HG02938 (cell line): ENCODE data around the gene DGCR8.
"Not testable (repeated sequence)": the region's sequence is repeated elsewhere in the genome, so short reads cannot be mapped to it uniquely, and the experiment has no call there.

Experiments used
- ATAC-seq: cut with Tn5 transposase; IDR thresholded peaks from one replicate; pipeline ENCODE4 v1.9.1; 2021; ENCODE audit warnings: mild to moderate bottlenecking, moderate library complexity; ENCODE audit not compliant: unreplicated experiment

Gene DGCR8

DNA sequence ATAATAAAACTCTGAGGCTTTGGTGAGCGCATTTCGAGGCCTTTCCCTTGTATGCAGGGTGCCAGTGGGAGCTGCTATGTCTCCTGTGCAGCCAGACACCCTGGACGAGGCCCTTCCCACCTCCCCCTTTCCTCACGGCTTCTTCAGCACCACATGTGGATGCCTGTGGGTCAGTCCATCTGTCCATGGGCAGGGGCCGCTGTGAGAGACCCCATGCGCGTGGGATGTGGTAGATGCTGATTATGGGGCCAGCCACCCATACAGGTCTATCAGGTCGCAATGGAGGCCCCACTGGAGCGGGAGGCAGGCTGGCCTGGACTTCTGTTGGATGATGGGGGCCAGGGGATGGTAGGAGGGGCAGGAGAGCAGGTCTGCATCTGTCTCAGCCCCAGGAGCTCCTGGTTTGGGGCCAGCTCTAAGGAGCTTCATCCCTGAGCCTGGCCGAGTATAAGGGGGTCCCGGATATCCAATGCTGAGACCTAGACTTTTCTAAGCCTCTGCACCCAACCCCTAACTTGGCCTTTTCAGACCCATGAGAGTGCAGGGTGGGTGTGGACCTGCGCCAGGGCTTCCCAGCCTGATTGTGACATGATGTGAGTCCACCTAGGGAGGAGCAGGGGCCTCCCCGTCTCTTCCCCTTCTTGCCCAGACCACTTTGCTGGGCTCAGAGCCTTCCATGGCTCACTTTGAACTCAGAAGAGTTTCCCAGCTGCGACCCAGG, 14.0 kb upstream of the DGCR8 start:
- ATAC-seq, result no peak

DNA sequence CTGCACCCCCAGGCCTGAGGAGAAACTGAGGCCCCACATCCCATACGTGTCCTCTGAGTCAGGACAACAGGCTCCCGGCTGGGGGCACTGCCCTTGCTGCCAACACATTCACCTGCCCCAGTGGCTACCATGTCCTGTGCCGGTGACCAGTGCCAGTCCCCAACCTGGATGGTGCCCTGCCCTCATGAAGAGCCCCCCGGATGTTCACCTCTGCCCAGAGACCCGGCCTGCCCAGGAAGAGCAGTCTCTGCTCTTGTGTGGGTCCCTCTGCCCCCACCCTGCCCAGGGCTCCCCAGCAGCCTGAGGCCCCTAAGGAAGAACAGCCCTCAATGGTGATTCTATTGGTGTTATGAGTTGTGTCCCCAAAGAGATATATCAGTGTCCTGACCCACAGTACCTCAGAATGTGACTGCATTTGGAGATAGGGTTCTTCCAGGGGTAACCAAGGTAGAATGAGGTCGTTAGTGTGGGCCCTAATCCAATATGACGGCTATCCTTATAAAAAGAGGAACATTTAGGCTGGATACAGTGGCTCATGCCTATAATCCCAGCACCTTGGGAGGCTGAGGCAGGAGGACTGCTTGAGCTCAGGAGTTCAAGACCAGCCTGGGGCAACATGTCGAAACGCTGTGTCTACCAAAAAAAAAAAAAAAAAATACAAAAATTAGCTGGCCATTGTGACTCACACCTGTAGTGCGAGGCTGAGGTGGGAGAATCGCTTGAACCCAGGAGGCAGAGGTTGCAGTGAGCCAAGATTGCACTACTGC, 13.2 kb upstream of the DGCR8 start:
- ATAC-seq, result no peak

DNA sequence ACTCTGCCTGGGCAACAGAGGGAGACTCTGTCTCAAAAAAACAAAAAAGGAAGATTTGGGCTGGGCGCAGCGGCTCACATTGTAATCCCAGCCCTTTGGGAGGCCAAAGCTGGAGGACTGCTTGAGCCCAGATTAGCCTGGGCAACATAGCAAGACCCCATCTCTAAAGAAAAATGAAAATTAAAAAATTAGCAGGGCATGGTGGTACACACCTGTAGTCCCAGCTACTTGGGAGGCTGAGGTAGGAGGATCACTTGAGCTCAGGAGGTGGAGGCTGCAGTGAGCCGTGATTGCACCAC, 12.7 kb upstream of the DGCR8 start:
- ATAC-seq, result not testable (repeated sequence)

DNA sequence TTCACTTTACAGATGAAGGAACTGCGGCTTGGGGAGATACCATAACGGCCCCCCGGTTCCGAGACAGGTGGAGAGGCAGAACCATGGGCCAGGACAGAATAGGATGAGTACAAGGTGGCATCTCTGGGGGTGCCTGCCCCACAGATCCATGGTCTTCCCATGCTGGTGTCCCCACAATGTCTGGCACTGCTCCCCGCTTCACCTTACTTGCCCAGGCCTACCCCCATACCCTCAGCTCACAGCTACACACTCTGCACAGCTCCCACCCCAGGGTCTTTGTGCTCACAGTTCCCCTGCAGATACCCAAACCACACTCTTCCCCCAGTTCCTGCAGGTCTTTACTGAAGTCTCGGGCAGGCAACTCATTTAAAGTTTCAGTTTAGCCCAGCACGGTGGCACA, 11.4 kb upstream of the DGCR8 start:
- ATAC-seq, result no peak

DNA sequence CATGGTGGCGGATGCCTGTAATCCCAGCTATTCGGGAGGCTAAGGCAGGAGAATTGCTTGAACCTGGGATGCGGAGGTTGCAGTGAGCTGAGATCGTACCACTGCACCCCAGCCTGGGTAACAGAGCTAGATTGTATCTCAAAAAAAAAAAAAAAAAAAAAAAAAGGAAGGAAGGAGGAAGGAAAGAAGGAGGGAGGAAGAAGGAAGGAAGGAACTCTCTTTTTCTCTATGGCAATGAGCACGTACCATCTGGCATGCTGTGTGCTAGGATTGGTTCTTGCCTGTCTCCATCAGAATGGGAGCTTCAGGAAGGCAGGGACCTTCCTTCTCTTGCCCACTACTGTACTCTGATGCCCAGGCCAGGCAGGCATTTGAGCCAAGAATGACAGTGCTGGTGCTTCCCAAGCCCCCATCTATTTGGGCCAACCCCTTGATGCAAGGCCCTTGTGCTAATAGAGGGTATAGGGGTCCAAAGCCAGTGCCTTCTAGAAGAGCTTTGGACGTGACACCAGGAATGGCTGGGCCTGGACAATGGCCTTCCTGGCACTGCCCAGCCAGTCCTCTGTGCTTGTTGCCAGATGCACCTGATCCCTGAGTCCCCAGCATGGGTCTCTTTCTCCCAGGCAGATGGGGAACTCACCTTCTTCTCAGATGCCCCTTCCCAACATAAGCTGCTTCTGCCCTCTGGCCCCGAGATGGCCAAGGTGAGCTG, 10.6 kb upstream of the DGCR8 start:
- no peak for ATAC-seq

DNA sequence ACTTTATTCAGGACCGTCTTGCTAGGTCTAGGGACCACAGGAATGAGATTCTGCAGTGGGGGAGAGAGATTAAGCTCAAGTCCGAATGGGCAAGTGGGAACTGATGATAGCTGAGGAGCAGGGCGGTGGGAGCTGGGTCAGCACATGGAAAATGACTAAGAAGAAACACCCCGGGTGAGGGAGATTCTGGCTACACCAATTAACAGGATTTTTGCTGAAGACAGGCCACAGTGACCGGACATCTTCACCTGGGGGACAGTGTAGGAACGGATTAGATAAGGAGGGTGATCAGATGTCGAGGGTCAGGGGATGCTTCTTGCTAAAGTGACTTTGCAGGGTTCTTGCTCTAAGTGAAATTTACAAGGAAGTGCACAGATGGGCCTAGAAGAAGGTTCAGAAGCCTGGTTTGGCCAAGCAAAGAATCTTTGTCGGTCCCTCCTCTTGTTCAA, 8.5 kb upstream of the DGCR8 start:
- ATAC-seq, result no peak

DNA sequence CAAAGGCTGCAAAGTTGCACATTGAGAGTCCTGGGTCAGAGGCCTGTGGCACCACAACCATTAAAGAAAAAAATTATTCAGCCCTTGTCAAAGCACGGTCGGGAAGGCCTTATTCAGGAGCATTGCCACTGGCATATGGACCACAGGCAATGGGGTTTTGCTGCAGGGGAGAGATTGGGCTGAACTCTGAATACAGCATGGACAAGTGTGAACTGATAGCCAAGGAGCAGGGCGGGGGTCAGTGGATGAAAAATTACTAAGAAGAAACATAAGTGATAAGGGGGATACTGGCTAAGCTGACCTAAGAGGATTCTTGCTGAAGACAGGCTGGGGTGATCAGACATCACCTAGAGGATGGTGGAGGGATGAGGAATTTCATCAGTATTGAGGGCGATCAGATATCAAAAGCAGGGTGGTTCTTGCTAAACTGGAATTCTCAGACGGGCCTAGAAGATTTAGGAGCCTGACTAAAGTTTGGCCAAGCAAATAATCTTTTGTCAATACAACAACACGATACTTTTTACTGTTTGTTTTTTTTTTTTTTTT, 3.3 kb upstream of the DGCR8 start:
- no peak for ATAC-seq

DNA sequence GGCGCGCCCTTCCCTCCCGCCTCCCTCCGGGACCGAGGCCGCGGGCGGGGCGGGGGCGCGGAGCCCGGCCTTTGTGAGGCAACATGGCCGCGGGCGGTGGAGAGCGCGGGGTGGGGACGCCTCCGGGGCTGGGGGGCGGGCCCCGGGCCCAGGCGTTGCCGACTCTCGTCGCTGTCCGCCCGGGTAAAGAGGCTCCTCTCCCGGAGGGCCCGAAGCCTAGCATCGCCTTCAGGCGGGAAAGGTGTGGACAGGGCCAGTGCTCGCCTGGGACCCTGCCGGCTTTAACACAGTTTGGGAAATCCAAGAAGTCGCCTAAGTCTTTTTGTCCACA, 369 bp downstream of the DGCR8 start:
- ATAC-seq, result peak; percentile 47

DNA sequence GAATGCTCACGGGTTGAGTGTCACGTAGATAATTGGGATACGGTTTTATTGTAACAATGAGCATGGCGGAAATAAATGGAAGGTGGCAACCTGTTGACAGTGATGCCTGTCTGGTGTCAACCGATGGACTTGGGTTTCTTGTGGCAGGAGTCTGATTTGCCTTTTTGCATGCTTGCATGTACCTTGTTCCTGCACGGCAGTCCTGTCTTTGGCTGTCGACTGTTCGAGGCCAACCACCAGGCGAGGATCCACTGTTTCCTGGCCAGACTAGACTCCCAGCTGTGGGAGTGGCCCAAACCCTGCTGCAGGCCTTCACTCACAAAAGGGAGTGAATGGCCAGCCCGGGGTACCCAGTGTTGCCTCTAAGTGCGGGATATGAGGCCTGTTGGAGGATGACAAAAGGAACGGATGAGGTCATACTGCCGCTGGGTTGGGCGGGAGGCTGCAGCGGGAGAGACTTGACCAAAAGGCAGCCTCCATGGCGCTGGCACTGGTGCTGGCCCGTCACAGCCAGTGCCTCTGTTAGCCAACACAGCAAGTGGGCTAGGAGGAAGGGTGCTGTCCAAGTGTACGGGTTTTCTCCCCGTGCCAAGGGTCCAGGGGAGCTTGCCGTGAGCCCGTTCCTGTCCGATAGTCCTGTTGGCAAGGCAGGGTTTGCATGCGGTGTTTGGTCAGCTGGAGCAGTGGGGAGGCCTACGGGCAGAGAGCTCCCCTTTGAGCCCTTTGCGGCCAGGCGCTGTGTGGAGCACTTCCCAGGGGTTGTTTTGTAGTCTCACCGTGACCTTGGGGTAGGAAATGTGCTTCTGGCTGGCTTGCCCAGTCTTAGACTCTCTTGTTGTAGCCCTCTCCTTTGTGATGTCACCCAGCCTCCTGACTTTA, 974 bp downstream of the DGCR8 start:
- no peak for ATAC-seq

DNA sequence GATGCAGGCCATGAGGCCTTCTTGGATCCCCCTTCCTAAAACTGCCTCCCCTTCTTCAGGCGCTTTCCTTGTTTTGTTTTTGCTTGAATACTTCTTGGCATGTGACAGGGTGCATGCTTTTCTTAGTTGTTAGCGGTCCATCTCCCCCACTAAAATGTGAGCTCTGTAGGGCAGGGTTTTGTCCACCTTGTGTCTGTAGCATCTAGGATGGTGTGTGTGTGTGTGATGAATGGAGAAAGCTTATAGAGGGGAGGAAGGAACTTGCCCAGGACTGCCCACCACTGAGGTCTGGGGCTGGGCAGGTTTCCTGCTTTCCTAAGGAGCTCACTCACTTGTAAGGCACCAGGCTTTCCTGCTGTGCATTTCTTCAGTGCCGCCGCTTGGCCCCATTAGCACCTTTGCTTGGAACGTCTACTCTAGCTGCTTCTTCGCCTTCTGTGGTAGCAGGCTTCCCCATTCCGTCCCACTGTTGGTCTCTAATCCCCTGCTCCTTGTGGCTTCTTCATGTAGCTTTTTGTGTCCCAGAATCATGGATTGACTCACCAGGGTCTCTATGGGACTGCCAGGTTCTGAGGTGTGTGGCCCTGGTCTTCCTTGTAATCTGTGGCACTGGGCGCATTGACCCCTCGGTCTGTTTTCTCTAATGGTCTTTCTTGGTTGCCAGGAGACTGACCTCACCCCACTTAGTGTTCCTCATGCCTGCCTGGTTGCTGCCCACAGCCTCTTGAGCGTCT, 3.3 kb downstream of the DGCR8 start:
- ATAC-seq, result no peak

DNA sequence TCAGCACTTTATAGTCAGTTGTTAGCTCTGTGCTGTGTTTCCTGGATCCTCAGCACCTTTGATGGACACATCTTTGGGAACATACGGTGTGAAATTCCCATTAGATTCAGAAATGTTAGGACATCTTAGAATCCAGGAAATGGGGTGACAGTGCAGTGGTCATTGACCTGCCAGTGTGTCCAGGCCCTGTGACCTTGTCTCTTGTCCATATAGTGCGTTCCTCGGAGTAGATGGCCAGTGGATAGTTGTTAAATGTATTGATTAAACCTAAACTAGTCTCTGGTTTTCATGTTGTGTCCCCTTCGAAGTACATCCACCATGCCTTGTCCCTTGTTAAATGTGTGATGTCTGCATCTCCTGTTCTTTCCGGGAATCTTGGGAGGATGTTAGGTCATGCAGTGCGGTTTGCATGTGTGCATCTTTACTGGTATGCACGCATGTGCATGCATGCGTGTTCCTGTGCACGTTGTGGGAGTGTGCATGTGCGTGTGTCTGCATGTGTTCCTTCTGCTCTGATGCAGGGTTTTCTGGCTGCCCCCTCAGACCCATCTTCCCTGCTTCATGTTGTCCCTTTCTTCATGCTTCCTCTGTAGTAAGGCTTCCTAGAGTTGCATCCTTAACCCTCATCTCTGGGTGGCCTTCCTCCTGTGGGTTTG, 4.0 kb downstream of the DGCR8 start:
- no peak for ATAC-seq

DNA sequence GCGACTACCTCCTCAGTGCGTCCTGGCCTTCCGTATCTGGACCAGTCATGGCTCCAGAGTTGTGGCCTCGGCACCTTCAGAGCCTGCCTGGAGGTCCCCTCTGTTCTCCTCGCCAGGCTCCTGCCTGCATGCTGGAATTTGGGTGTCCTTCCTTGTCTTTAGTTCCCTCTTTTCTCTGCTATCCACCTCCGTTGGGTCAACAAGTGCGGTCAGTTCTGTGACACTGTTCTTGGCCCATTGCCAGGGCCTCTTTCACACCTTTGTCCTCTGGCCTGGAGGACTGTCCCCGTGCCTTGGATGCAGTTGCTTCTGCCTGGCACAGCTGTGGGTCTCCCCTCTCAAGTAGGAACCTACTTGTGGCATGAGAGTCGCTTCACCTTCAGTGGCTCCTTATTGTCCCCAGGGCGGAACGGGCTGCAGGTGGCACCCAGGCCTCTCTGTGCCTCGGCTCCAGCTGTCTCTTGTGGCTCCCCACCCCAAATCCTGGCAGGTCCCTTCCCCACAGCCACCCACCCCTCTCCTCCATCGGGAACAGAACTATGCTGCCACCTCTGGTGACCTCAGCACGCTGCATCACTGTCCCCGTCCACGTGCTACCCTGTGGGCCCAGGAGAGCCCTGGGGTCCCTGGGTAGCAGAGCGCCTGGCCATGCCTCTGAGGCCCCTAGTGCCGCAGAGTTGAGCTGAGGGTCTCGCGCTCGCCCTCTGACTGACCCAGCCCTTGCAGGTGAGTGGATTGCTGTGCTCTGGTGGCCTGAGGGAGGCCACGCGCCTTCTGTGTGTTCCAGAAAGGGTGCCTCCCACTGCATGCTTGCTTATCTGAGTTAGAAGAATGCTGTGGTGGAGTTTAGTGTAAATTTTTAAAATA, 4.7 kb downstream of the DGCR8 start:
- ATAC-seq, result no peak

DNA sequence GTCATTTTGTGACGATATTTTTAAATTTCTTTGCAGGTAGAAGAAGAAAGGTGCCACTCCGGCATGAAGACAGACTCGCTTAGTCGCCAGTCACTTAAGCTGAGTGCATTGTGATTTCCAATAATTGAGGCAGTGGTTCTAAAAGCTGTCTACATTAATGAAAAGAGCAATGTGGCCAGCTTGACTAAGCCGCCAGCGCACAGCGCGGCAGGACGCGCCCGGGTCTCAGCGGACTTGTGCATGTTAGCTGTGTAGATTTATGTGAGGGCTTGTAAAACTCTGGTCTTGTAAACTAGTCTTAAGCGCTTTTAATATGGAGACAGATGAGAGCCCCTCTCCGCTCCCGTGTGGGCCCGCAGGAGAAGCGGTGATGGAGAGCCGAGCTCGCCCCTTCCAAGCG, 5.6 kb downstream of the DGCR8 start:
- no peak for ATAC-seq

DNA sequence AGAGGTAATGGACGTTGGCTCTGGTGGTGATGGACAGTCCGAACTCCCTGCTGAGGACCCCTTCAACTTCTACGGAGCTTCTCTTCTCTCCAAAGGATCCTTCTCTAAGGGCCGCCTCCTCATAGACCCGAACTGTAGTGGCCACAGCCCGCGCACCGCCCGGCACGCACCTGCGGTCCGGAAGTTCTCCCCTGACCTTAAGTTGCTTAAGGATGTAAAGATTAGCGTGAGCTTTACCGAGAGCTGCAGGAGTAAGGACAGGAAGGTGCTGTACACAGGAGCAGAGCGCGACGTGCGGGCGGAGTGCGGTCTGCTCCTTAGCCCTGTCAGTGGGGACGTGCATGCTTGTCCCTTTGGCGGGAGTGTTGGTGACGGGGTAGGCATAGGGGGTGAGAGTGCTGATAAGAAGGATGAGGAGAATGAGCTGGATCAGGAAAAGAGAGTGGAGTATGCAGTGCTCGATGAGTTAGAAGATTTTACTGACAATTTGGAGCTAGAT, 6.1 kb downstream of the DGCR8 start:
- no peak for ATAC-seq

DNA sequence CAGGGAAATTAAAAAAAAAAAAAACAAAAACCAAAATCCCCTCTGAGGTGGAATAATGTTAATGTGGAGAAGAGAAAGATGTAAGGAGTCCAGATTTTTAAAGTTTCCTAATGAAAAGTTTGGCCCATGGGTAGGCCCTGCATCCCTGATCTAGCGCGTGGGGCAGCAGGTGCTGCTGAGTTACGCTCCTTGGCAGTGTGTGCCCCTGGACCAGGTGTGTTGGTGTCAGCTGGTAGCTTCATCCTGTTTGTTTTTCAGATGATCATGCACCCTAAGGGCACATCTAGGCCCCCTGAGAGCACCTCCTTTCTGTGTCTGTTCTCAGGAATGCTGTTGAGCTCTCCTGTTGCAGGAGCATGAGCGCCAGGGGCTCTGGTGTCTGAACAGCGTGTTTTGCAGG, 6.7 kb downstream of the DGCR8 start:
- no peak for ATAC-seq

DNA sequence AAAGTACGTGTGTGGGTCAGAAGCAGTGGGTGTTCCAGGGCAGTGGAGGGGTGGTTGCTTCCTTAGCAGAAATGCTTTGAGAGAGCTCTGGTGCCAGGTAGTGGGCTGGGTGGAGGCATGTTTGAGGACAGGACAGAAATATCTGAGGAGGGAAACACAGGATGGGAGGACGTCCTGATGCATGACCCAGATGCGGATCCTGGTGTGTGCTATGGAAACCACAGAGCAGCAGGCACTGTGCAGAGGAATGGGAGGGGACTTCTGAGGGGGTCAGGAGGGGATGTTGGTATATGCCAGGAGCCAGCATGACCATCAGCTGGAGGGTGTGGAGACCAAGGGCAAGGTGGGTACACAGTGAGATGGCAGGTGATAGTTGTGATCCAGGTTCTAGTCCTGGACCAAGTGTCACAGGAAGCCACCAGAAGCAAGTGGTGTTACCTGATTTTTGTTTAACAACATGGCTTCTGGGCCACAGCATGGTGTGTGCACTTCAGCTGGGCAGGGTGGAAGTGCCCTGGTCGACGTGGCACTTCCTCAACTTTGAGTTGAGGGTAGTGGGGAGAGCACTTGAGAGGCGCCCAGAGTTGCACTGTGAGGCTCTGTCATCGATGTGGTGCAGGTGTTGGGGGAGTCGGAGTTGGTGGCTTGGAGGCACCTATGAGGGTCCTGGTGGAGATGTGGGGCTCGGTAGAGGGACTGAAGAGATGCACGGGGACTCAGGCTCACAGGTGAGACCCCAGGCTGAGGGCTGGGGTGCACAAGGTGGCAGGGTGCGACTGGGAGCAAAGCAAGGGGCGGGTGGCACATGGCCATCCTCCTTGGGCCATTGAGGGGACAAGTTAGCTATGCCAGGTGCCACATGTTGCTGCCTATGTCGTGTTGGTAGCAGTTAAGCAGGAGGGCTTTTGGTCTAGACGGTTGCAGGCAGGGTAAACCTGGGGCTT, 7.5 kb downstream of the DGCR8 start:
- no peak for ATAC-seq

DNA sequence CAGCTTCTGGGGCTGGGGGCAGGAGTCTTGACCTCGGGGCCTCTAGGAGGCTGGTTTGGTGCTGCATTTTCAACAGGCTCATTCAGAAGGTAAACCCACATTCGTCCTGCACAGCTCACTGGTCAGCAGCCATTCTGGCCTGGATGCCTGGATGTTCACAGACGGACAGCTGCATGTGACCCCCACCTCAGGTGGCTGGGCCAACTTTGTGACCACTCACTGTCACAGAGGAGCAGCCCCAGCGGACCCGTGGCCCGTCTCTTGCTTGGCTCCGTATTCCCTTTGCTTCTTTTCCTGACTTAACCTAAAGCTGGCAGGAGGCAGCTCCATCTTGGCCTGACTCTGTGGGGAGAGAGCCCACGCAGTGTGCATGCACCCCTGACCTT, 8.2 kb downstream of the DGCR8 start:
- no peak for ATAC-seq
